ENCODE results near the gene PDE6G.

Gene PDE6G

DNA sequence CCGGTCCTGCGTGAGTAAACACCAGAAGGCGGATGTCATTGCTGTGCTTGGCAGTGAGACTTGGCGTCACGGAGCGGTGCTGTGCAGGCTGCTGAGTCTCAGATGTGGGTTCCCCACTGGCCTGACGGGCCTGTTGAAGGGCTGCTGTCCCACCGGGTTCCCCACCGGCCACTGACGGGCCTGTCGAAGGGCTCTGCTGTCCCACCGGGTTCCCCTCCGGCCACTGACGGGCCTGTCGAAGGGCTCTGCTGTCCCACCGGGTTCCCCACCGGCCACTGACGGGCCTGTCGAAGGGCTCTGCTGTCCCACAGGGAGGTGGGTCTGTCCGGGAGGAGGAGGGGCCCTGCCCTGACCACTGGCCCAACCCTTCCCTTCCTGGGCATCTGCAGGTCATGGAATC lies 30.3 kb upstream of the PDE6G start:
- no peak for DNase-seq

DNA sequence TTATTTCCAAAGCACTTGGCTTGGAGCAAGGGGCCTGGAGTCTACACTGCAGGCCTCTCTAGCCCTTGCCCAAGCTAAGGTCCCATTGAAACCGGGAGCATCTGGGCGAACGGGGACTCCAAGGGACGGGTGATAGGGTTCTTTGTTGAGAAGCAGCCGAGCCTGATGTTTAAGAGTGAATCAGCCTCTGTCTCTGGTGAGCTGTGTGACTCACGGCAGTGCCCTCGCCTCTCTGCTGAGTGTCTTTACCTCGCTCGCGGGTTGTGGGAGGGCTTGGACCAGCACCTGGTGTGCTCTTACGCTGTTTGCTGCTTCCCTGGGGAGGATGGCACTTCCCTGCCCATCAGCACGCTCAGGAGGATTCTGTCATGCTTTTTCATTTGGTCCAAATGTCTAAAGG lies 28.8 kb upstream of the PDE6G start:
- peak; percentile 28 for DNase-seq

DNA sequence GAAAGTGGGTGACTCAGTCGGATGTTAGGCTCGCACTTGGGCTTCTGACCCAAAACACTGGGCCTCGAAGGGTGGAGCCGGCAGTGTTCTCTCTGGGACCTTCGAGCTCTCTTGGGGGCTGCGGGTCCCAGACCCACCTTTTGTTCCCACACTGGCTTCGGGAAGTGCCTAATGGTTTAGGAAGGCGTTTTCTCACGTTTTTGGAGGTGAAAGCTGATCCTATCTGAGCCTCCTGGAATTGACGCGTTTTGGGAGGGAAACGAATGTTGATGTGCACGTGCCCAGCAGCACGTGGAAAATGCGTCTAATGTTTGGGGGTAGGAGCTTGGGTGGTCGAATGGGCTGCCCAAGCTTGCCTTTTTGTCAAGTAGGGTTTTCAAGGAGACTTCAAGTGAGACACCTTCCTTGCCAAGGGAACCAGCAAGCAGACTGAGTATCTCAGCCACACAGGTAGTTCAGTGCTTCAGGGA lies 28.1 kb upstream of the PDE6G start:
- peak; percentile 29 for DNase-seq

DNA sequence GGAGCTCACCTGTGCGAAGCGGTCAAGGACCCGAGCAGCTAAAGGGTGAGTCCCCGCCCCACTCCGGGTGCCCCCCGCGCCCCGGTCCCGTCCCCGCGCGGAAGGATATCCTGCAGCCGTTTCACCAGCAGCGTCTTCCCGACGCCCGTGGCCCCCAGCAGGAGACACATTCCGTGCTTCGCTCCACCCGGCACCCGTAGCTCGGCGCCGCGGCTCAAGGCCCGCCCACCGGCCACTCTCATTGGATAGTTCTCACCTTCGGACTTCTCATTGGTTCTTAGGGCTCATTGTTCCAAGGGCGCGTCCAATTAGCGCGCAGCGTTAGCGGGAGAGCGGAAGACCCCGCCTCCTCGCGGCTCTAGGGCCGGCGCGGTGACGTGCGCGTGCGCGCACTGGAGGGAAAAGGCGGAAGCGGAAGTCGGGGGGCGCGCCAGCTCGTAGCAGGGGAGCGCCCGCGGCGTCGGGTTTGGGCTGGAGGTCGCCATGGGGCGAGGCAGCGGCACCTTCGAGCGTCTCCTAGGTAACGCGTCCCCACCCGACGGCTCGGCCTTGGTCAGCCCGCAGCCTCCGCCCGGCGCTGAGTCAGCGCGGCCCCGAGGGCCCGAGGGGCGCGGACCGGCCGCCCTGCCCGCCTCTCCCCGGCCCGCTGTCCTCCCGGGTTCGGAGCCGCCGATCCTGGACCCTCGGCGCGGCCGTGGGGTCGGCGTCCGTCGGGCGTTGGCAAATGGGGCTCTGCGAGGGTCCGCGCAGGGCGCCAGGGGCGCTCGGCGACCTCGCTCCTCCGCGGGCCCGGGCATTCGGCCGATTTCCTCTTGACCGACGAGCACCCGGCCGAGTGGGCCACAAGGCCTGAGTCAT lies 27.5 kb upstream of the PDE6G start, which contains the start of the genes ARL16 and HGS:
Gene ARL16, minus strand, starts transcription at position 214 of the 858 bp plus-strand sequence. Its CDS starts 44 bp downstream, at position 170.
Gene HGS, plus strand, starts transcription at position 428 of the 858 bp plus-strand sequence. Its CDS starts 56 bp downstream, at position 484.
- DNase-seq: peak; percentile 98

DNA sequence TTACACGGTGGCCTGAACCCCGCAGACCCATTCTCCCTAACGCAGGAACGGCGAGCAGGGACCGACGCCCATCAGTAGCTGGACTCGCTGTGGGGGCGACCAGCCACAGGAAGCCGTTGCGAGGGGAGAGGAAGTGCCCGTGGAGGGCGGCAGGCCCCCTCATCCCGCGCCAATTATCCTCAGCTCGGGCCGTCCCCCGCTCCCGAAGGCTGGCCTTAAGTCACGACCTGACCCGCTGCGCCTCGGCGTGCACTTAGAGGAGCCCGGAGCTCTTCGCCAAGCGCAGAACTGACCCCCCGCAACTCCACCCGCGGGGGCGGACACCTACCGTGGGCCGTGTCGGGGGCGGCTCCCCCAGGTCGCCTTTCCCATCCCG lies 26.9 kb upstream of the PDE6G start:
- no peak for DNase-seq

DNA sequence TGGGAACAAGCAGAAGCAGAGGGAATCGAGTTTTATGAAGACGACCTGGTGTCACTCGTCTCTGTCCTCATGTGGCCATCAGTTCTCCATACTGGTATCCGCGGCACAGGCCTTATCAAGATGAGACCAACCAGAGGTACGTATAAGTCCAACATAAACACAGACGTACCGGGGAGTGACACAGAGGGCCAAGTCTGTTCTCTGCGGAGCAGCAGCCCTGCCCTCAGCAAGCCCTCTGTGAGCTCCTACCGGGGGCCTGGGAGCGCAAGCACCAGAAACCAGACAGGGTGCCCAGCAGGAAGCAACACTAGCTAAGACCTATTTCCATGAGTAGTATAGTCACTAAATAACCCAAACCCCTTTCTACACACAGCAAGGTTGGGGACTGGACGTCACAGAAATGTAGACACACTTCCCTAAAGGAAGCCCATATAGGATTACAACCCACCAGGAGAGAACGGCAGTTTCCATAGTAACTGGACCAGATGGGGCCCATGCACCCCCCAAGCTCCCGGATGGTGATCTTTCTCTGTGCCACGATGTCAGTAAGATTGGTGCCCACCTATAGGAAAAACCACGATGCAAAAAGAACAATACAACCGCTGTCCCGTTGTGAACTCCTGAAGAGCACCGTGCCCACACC lies 26.3 kb upstream of the PDE6G start:
- no peak for DNase-seq

DNA sequence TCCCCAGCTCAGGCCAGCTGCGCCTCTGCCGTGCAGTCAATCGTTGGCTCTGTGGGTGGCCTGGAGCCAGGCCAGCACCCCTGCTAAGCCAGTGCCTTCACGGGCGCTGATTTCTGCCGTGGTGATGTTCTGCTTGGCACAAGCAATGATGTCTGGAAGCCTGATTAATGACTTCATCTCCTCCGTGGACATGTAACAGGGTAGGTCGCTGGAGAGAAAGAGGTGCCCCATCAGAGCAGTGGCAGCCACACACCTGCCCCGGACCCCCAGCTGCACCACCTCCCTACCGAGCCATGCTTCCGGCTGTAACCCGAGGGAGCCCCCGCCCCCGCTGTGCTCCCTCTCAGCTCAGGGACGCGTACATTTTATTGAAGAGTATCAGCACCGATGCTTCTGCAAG lies 25.3 kb upstream of the PDE6G start:
- no peak for DNase-seq

DNA sequence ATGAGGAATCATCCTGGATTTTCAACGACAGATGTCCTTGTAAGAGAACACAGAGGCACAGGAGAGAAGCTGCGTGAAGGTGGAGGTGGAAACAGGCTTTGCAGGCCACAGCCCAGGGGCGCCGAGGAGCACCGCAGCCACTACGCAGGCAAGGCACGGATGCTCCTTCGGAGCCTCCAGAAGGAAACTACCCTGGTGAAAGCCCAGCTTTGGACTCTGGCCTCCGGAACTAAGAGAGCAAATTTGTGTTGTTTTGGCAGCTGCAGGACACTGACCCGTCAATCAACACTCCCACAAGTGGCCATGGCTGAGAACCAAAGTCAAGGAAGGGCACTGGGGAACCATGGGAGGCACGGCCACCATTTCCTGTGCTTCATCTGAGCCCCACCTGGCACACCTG lies 23.8 kb upstream of the PDE6G start:
- DNase-seq: no peak

DNA sequence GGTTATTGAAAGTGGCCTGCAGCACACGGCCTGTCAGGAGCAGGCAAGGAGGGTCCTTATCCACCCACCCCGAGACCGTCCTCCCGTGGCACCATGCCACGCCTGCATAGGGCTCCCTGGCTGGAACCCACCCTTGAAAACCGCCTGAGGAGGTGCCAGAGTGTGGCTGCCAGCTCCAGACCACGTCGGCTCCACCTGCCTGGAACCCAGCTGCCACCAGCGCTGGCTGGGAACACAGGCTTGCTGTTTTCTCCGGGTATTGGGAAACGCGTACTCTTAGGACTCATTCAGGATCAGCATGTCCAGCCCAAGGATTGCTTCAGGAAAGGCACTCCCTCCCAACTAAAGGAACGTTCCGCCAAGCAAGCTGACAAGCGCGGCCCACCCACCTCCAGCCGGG lies 20.6 kb upstream of the PDE6G start:
- DNase-seq: no peak

DNA sequence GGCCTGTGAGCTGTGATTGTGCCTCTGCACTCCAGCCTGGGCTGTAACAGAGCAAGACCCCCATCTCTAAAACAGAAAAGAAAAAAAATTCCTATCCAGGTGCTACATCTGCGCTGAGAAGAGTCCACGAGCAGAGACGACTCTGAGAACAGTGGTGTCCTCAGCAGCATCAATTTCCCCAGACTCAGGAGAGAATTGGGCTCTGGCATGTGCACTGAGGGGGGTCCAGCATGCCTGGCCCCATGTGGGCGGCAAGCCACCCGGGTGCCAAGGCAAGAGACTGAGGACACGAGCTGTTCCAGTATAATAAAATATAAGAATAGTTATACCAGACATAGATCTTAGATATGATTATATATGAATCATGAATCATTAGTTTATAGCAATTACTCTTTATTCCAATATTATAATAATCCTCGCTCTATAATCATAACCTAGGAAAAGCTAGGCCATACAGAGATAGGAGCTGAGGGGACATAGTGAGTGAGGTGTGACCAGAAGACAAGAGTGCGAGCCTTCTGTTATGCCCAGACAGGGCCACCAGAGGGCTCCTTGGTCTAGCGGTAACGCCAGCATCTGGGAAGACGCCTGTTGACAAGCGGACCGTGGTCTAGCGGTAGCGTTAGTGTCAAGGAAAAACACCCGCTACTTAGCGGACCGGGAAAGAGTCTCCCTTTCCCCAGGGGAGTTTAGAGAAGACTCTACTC lies 19.3 kb upstream of the PDE6G start:
- DNase-seq: peak; percentile 35

DNA sequence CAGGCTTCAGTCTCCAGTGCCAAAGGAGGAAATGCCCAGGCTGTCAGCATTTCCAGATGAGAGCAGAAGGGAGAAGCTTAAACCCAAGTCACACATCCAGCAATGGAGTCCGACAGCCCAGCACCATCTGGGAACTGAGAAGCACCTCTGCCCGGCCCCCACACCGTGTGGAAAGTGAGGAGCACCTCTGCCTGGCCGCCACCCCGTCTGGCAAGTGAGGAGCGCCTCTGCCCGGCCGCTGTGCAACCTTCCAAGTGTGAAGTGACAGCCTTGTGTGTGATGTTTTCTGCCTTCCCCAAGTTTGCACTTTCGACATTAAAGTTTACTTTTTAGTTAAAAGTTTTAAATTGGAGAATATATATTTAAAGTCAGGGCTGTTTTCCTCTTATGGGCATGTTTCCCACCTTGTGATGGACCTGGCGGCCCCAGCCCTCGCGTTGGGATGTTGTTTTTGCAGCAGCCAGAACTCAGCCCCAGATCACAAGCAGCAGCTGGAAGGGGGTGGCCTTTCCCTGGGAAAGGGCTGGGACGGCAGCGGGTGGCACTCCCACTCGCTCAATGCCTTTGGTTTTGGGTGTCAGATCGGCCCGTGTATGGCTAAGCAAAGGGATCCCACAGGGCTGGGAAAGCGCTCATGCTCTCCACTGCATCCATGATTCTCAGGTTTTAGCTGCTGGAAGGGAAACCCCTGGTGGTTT lies 17.4 kb upstream of the PDE6G start:
- DNase-seq: no peak

DNA sequence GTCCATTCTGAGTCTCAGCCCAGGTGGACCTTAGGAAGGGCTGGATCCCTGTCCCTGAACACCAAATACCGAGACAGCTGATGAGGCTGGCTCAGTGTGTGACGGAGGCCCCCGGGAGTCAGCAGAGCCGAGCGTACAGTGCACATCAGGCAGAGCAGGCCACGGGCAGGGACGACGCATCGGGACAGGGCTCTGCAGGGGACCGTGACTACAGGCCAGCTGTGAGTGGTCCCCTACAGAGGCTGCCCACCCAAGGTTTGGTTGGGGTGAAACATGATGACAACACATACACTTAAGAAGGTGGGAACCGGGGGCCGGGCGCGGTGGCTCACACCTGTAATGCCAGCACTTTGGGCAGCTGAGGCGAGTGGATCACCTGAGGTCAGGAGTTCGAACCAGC lies 16.6 kb upstream of the PDE6G start:
- no peak for DNase-seq

DNA sequence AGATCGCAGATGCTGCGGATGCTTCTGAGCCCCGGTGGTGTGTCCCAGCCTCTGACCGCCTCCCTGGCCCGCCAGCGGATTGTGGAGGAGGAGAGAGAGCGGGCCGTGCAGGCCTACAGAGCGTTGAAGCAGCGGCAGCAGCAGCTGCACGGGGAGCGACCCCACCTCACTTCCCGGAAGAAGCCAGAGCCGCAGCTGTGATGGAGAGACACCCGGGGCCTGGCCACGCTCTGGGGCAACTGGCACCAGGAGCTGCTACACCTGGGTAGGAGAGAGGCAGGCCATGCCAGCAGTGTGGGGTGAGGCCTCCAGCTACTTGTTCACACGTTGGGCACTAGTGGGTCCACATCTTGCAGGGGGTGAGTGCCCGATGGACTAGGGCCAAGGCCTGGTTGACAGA lies 16.2 kb upstream of the PDE6G start:
- no peak for DNase-seq

DNA sequence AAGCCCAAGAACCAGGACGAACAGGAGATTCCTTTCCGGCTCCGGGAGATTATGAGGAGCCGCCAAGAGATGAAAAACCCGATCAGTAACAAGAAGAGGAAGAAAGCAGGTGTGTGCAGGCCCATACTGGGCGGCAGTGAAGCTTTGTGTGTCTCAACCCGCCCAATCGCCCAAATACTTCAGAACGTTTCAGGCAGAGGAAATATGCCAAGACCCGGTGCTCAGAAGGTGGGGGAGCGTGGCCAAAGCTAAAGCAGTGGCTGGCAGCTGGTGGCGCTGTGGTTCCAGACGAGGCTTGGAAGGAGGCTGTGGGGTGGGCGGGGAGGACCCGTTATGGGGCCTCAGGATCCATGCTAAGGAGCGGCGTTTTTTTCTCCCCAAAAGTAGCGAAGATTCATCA lies 11.4 kb upstream of the PDE6G start:
- DNase-seq: no peak

DNA sequence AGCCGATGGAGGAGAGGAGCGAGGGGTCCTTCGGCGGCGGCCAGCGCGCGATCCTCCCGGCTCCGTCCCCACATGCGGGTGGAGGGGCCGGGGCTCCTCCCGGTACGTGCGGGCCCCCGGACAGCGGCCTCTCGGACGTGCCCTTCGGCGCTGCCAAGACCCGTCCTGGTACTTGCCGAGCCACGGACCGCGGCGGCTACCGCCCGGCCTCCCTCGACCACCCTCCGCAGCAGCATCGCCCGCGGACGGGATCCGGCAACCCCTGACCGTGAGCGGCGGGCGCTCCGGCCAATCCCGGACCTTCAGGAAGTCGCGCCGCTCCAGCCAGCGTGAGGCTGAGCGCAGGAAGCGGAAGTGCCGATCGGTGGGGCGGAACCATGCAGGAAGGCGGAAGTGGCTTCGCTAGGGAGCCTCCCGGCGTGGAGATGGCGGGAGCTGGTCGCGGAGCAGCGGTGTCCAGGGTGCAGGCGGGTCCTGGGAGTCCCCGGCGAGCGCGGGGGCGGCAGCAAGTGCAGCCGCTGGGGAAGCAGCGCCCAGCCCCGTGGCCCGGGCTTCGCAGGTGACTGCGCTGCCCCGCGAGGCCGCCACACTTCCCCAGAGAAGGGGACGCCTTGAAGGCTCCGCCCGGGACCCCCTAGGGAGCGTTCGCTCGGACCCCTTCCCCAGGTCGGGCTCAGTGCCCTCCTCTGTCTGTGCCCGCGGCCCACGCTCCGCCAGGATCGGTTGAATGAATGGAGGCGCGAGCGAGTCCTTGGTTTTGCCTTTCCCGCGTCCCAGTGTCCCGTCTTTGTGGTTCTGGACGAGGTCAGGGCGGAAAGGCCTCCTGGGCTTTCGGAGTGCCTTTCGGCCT lies 10.2 kb upstream of the PDE6G start, which contains the start of the genes CCDC137 and OXLD1:
Gene CCDC137, plus strand, starts transcription at position 396 of the 850 bp plus-strand sequence. Its CDS starts 30 bp downstream, at position 426.
Gene OXLD1, minus strand, starts transcription at position 264 of the 850 bp plus-strand sequence. Its CDS starts 28 bp downstream, at position 236.
- peak; percentile 90 for DNase-seq

DNA sequence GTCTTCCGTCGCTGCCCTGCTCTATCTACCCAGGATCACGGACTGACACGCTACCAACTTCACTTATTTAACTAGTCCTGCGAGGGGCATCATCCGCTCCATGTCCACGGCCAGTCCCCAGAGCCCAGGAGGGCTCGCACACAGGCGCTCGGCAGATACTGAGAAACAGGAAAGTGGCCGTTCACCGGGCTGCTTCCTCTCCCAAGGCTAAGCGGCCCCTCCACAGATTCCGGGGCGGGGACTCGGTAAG lies 9.7 kb upstream of the PDE6G start:
- DNase-seq: no peak

DNA sequence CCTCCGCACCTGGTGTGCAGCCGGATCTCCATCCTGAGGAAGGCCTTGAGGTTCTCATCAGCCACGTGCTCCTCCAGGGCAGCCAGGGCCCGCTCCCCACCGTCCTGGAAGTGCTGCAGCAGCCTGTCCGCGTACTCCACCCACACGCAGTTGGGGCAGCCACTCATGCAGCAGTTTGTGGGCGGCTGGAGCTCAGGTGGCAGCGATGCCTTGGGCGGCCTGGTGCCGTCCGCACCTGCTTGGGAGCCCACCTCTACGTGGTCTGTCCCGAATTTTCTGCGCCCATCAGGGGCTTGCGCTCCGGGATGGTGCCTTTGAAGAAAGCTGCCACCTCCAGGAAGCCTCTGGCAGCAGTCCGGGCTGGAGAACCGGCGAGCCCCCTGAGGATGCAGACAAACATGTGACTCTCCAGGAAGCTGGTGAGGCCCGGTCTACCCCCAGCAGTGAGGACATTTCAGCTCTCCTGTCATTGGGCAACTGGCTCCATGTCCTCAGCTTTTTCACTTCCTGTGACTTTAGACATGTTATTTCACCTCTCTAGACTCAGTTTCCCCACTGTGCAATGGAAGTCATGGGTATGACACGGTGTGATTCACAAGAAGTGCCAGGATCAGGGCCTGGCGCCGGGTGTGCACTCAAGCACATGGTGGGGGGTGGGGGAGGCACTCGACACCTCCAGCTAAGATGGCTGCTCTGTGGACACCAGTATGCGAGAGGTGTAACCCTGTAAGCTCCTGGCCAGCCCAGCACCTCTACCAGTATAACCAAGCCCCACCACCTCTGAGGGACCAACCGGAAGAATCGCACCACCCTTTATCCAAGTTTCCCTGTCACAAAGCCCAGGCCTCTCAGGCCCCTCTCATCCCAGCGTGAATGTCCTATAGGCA lies 9.1 kb upstream of the PDE6G start:
- DNase-seq: peak; percentile 20

DNA sequence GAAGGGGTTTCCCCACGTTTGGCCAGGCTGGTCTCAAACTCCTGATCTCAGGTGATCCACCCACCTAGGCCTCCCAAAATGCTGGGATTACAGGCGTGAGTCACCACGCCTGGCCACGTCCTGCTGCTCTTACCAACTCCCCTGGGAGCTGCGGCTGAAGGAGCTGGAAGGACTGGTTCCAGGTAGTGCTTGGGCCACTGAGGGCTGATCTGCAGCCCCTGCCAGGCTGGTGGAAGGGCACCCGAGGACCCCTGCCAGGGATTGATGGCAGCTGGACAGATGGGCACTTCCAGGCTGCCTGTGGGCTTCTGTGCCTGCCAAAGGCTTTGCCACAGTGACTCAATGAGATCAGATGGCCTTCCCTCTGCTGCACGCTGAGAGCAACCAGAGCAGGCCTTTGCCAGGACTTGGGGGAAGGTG lies 7.7 kb upstream of the PDE6G start:
- DNase-seq: no peak

DNA sequence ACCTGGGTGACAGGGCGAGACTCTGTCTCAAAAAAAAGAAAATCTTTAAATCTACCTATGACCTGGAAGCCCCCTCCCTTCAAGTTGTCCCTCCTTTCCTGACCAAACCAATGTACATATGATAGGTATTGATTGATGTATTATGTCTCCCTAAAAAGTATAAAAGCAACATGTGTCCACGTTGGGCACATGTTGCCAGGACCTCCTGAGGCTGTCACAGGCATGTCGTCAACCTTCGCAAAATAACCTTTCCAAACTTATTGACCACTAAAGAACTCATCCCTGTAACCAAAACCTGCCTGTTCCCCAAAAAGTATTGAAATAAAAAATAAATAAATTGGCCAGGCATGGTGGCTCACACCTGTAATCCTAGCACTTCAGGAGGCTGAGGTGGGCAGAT lies 5.7 kb upstream of the PDE6G start:
- DNase-seq: no peak

DNA sequence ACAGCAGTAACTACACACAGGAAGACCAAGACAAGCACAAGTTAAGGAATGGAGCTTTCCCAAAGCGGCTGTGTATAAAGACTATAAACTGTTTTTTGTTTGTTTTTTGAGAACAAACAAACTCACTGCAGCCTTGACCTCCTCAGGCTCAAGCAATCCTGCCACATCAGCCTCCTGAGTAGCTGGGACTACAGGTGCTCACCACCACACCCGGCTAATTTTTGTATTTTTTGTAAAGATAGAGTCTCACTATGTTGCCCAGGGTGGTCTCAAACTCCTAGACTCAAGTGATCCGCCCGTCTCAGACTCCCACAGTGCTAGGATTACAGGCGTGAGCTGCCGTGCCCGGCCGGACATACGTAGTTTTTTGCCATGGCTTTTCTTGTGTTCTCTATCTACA lies 4.1 kb upstream of the PDE6G start:
- DNase-seq: no peak

DNA sequence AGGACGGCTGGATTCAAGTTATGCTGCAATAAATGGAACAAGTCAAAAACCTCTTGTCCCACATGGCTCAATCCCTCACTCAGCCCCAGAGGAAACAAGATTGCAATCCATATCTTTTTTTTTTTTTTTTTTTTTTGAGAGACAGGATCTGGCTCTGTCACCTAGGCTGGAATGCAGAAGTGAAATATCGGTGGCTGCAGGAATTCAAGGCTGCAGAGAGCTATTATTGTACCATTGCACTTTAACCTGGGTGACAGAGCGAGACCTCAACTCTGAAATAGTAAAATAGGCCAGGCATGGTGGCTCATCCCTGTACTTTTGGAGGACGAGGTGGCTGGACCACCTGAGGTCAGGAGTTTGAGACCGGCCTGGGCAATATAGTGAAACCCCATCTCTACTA lies 2.7 kb upstream of the PDE6G start:
- DNase-seq: no peak

All from CD4-positive, alpha-beta T cell treated with Interleukin-4 for 4 hours (primary cell).